ENCODE measurements around the gene OR8D2.

- TF ChIP-seq CTCF (IDR thresholded peaks at IDR 0.05): no peak
- TF ChIP-seq EP300 (IDR thresholded peaks at IDR 0.05): no peak
These were observed 9.3 kb downstream of the OR8D2 start for GRCh38 chr11:124310721-124311120.
